ENCODE measurements around the gene ARHGAP23. TPM values are rescaled to one million over a fixed set of nuclear protein-coding genes. Genes with fewer than 3 reads are reported as not detected.

The ARHGAP23 gene
- polyA plus RNA-seq, 1 donor from 2014 or later, result 1.6 TPM

GRCh38 chr17:38457577-38458371, 29.5 kb downstream of the ARHGAP23 start:
- no peaks in the 10 kb centered on the region for H3K79me2 ChIP-seq (replicated peaks; ENCODE audit: insufficient read depth, low read length)
- no peaks in the 10 kb centered on the region for H4K20me1 ChIP-seq (ENCODE audit: insufficient read depth)
- no peaks in the 10 kb centered on the region for H3K9me3 ChIP-seq (ENCODE audit: low read length)
- no peak overlapping the region for H3K4me3 ChIP-seq (ENCODE audit: low read length)
- H3K4me2 ChIP-seq (ENCODE audit: low read length), result no peak overlapping the region
- H3K27ac ChIP-seq (ENCODE audit: low read length), result no peak overlapping the region
- TF ChIP-seq SMC3 (conservative IDR thresholded peaks at IDR 0.05; ENCODE audit: poor library complexity) (no peak), TAF1 (IDR thresholded peaks at IDR 0.05; ENCODE audit: low read depth) (no peak), EZH2 (IDR thresholded peaks at IDR 0.05; ENCODE audit: borderline replicate concordance, insufficient read depth, low read length, poor library complexity, severe bottlenecking) (no peak), RAD21 (conservative IDR thresholded peaks at IDR 0.05) (no peak)
- TF ChIP-seq, protein P1, sequence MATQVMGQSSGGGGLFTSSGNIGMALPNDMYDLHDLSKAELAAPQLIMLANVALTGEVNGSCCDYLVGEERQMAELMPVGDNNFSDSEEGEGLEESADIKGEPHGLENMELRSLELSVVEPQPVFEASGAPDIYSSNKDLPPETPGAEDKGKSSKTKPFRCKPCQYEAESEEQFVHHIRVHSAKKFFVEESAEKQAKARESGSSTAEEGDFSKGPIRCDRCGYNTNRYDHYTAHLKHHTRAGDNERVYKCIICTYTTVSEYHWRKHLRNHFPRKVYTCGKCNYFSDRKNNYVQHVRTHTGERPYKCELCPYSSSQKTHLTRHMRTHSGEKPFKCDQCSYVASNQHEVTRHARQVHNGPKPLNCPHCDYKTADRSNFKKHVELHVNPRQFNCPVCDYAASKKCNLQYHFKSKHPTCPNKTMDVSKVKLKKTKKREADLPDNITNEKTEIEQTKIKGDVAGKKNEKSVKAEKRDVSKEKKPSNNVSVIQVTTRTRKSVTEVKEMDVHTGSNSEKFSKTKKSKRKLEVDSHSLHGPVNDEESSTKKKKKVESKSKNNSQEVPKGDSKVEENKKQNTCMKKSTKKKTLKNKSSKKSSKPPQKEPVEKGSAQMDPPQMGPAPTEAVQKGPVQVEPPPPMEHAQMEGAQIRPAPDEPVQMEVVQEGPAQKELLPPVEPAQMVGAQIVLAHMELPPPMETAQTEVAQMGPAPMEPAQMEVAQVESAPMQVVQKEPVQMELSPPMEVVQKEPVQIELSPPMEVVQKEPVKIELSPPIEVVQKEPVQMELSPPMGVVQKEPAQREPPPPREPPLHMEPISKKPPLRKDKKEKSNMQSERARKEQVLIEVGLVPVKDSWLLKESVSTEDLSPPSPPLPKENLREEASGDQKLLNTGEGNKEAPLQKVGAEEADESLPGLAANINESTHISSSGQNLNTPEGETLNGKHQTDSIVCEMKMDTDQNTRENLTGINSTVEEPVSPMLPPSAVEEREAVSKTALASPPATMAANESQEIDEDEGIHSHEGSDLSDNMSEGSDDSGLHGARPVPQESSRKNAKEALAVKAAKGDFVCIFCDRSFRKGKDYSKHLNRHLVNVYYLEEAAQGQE (IDR thresholded peaks at IDR 0.05; ENCODE audit: borderline replicate concordance), result no peak
- no peaks in the 10 kb centered on the region for H3F3A ChIP-seq (ENCODE audit: insufficient read depth, low read length, poor library complexity, severe bottlenecking)
- peaks cover 20% of the 10 kb centered on the region for H3K27me3 ChIP-seq (ENCODE audit: insufficient read depth, low read depth, low read length)
- H3K9me2 ChIP-seq (ENCODE audit: insufficient read depth, low read length), result no peaks in the 10 kb centered on the region
- H3K9ac ChIP-seq (ENCODE audit: low read length), result no peak overlapping the region
- H2AFZ ChIP-seq (ENCODE audit: low read depth, low read length), result no peak overlapping the region
- H3K36me3 ChIP-seq (ENCODE audit: insufficient read depth, low read length), result no peaks in the 10 kb centered on the region

DNA sequence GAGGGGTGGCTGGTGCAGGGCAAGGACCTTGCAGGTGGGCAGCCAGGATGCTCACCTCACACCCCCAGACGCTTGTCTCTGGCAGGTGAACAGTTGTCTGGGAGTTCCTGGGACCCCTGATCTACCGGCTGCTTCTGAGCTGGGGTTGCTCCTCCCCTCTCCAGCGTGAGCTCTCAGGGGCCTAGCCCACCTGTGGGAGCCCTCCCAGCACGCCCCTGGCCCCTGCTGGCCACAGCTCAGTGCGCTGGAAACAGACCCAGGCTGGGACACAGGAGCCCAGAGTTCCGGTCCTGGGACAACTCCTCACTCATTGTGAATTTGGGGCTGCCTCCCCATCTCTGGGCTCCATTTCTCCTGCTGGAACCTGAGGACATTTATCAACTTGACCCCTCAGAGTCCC, 30.3 kb downstream of the ARHGAP23 start:
- H3K27me3 ChIP-seq (ENCODE audit: insufficient read depth, low read depth, low read length), result peaks cover 13% of the 10 kb centered on the region
- no peak for TF ChIP-seq POLR2AphosphoS5 (IDR thresholded peaks at IDR 0.05)
- no peak overlapping the region for H3K4me2 ChIP-seq (ENCODE audit: low read length)
- H3K36me3 ChIP-seq (ENCODE audit: insufficient read depth, low read length), result no peaks in the 10 kb centered on the region
- no peaks in the 10 kb centered on the region for H3K79me2 ChIP-seq (replicated peaks; ENCODE audit: insufficient read depth, low read length)
- H3K9me2 ChIP-seq (ENCODE audit: insufficient read depth, low read length), result no peaks in the 10 kb centered on the region
- H4K20me1 ChIP-seq (ENCODE audit: insufficient read depth), result no peaks in the 10 kb centered on the region
- H2AFZ ChIP-seq (ENCODE audit: low read depth, low read length), result no peak overlapping the region
- H3K9me3 ChIP-seq (ENCODE audit: low read length), result no peaks in the 10 kb centered on the region
- no peak overlapping the region for H3K27ac ChIP-seq (ENCODE audit: low read length)
- no peak overlapping the region for H3K4me3 ChIP-seq (ENCODE audit: low read length)
- no peak overlapping the region for H3K9ac ChIP-seq (ENCODE audit: low read length)
- no peaks in the 10 kb centered on the region for H3F3A ChIP-seq (ENCODE audit: insufficient read depth, low read length, poor library complexity, severe bottlenecking)

GRCh38 chr17:38459567-38459966, 31.3 kb downstream of the ARHGAP23 start:
- Histone ChIP-seq H3K4me2 (ENCODE audit: low read length) (no peak overlapping the region), H3K36me3 (ENCODE audit: insufficient read depth, low read length) (no peaks in the 10 kb centered on the region), H3K4me3 (ENCODE audit: low read length) (no peak overlapping the region), H3K27me3 (ENCODE audit: insufficient read depth, low read depth, low read length) (peaks cover 7% of the 10 kb centered on the region), H3K27ac (ENCODE audit: low read length) (no peak overlapping the region), H3K9me3 (ENCODE audit: low read length) (no peaks in the 10 kb centered on the region), H2AFZ (ENCODE audit: low read depth, low read length) (no peak overlapping the region), H3K9ac (ENCODE audit: low read length) (no peak overlapping the region), H3K79me2 (replicated peaks; ENCODE audit: insufficient read depth, low read length) (no peaks in the 10 kb centered on the region), H3K9me2 (ENCODE audit: insufficient read depth, low read length) (no peaks in the 10 kb centered on the region), H4K20me1 (ENCODE audit: insufficient read depth) (no peaks in the 10 kb centered on the region), H3F3A (ENCODE audit: insufficient read depth, low read length, poor library complexity, severe bottlenecking) (no peaks in the 10 kb centered on the region)
- TF ChIP-seq RAD21 (conservative IDR thresholded peaks at IDR 0.05), result no peak
- no peak for TF ChIP-seq MXI1 (conservative IDR thresholded peaks at IDR 0.05; ENCODE audit: poor library complexity, severe bottlenecking)

Data from neural cell (in vitro differentiated cells).